GM18951 (cell line): ENCODE data around the gene TEAD1.

Experiments
- POLR2A ChIP-seq: IDR thresholded peaks from 4 replicates; pipeline ENCODE4 v1.6.1; 2011; ENCODE audit warnings: mild to moderate bottlenecking; ENCODE audit not compliant: insufficient read length, insufficient read depth; ENCODE audit errors: extremely low read depth
- in situ Hi-C: fragments of 300-500 bp; cut with MboI; formaldehyde crosslinking; loops from one replicate; pipeline ENCODE4 v1.12.0; 2022; ENCODE audit warnings: low sequenced_read_pairs, mixed read lengths, inconsistent platforms; ENCODE audit not compliant: unreplicated experiment

Gene TEAD1

GRCh38 chr11:12842933-12843636 is 168.9 kb downstream of the TEAD1 start:
- in situ Hi-C loops, result no loop called here
- no peak for TF ChIP-seq POLR2A

- in situ Hi-C loops, result no loop called here
- no peak for TF ChIP-seq POLR2A
Observed at GRCh38 chr11:12845163-12845562, 170.9 kb downstream of the TEAD1 start.

GRCh38 chr11:12845739-12846358 is 171.6 kb downstream of the TEAD1 start:
- no peak for TF ChIP-seq POLR2A
- in situ Hi-C loops, result no loop called here

GRCh38 chr11:12846786-12847615 is 172.8 kb downstream of the TEAD1 start:
- in situ Hi-C loops, result no loop called here
- TF ChIP-seq POLR2A, result no peak

- no peak for TF ChIP-seq POLR2A
- in situ Hi-C loops, result no loop called here
Observed at GRCh38 chr11:12848413-12848812, 174.2 kb downstream of the TEAD1 start.

GRCh38 chr11:12853325-12853651 is 179.1 kb downstream of the TEAD1 start:
- in situ Hi-C loops, result no loop called here

GRCh38 chr11:12853652-12854296 is 179.6 kb downstream of the TEAD1 start:
- no peak for TF ChIP-seq POLR2A
- in situ Hi-C loops, result no loop called here

More at GRCh38 chr11:12853325-12853651, 179.1 kb downstream of the TEAD1 start:
- no peak for TF ChIP-seq POLR2A

- no peak for TF ChIP-seq POLR2A
- in situ Hi-C loops, result no loop called here
Observed at GRCh38 chr11:12854297-12854661, 180.1 kb downstream of the TEAD1 start.

- in situ Hi-C loops, result no loop called here
- TF ChIP-seq POLR2A, result no peak
Observed at GRCh38 chr11:12854829-12855228, 180.6 kb downstream of the TEAD1 start.

- TF ChIP-seq POLR2A, result no peak
- in situ Hi-C loops, result no loop called here
Observed at GRCh38 chr11:12856338-12856737, 182.1 kb downstream of the TEAD1 start.

GRCh38 chr11:12857572-12857971 is 183.4 kb downstream of the TEAD1 start:
- in situ Hi-C loops, result no loop called here

GRCh38 chr11:12859872-12860657 is 185.8 kb downstream of the TEAD1 start:
- in situ Hi-C loops, result no loop called here
- no peak for TF ChIP-seq POLR2A

More at GRCh38 chr11:12857572-12857971, 183.4 kb downstream of the TEAD1 start:
- TF ChIP-seq POLR2A, result no peak
